ENCODE measurements around the gene ALG8.

DNA sequence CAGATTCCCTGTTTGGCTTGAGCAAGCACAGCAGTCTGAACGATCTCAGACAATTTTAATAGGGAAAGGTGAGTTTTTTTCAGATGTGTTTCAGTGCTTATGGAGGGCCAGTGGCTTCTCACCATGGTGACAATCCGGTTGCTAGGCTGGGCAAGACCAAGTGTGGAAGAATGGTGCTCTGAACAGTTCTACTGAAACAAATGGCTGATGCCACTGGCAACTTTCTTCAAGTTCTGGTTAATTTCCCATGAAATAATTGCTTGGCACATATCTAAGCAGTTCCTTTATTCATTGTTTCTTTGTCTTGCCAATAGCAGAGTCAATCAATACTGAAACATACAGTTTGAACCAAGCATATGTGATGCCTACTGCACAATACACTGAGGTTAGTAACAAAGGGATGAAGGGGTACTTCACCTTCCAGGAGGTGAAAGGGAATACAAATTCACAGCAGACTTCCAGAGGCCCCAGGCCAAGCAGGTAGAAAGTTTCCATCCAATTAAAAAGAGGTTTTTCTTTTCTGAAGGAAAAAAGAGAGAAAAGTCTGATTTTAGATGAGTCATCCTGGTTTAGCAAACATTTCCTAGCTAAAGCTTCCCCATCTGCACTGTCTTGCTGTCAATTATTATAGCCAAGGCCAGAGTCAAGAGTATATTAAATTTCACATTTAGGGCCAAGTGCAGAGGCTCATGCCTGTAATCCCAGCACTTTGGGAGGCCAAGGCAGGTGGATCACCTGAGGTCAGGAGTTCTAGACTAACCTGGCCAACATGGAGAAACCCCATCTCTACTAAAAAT, 38.6 kb downstream of the ALG8 start:
- no peak for TF ChIP-seq CTCF (IDR thresholded peaks at IDR 0.05)
- no peak for TF ChIP-seq POLR2A (IDR thresholded peaks at IDR 0.05)
